Thyroid gland (tissue), 4 donors: ENCODE measurements around the gene CCDC197. TPM values are rescaled to one million over a fixed set of nuclear protein-coding genes. Genes with fewer than 3 reads are reported as not detected.

Source experiments
- DNase-seq, 2 donors: peaks; one replicate each; pipeline ENCODE4 v3.0.0-alpha.2; 2019
- H3K27ac ChIP-seq, 3 donors: fragments of 200-600 bp; sonication (generic); 1 replicate in 2 of 3; 2 replicates in 1 of 3; pipeline ENCODE4 v1.5.1; 2016 to 2019; ENCODE audit warnings: mild to moderate bottlenecking in 1 of 3, moderate library complexity in 1 of 3
- H3K27me3 ChIP-seq: fragments of 200-600 bp; sonication (generic); one replicate; pipeline ENCODE4 v1.5.1; 2019
- H3K36me3 ChIP-seq, 2 donors: fragments of 200-600 bp; sonication (generic); one replicate each; pipeline ENCODE4 v1.5.1; 2016 to 2019
- H3K4me1 ChIP-seq, 2 donors: fragments of 200-600 bp; sonication (generic); one replicate each; pipeline ENCODE4 v1.5.1; 2017 to 2019
- H3K4me3 ChIP-seq, 3 donors: fragments of 200-600 bp; sonication (generic); replicated peaks in 1 of 3; 1 replicate in 2 of 3; 2 replicates in 1 of 3; pipeline ENCODE4 v1.5.1; 2016; ENCODE audit warnings: mild to moderate bottlenecking in 1 of 3
- H3K9me3 ChIP-seq: fragments of 200-600 bp; sonication (generic); one replicate; pipeline ENCODE4 v1.5.1; 2017
- CTCF ChIP-seq, 6 experiments: fragments of 200-600 bp in 3 of 6; fragments of 450-650 bp in 3 of 6; sonication (generic) in 3 of 6; IDR thresholded peaks; one replicate each; pipeline ENCODE4 v1.5.1; 2016 to 2019; ENCODE audit warnings: antibody characterized with exemption in 6 of 6, mild to moderate bottlenecking in 2 of 6, inconsistent platforms in 1 of 6, moderate library complexity in 1 of 6
- POLR2A ChIP-seq, 2 donors: fragments of 450-650 bp; IDR thresholded peaks; one replicate each; pipeline ENCODE4 v1.6.1; 2017; ENCODE audit warnings: antibody characterized with exemption in 2 of 2, mild to moderate bottlenecking in 2 of 2, moderate library complexity in 1 of 2
- WGBS, 2 donors: methylation state at CpG; one replicate each; pipeline ENCODE4 v1.1.5; 2017; 5-methylcytosine and 5-hydroxymethylcytosine counted together
- intact Hi-C: fragments of 100-400 bp; cut with DNase I; formaldehyde crosslinking; loops from one replicate; pipeline ENCODE4 v1.15.1; 2023
- microRNA-seq: library from miRNA; unstranded; fragments of <30 nt; microRNA quantifications from one replicate; pipeline ENCODE4, GENCODE V29; 2016
- small RNA-seq: library from RNA; depleted of rRNA; stranded (forward); fragments of <200 nt; gene quantifications from one replicate; pipeline ENCODE3, GENCODE V24; 2016
- total RNA-seq, 4 donors: library from RNA; depleted of rRNA; stranded (reverse); fragments of >200 nt; gene quantifications; one replicate each; pipeline ENCODE4 v1.2.3, GENCODE V29; 2016

Gene CCDC197
- total RNA-seq, 4 donors from 2014 or later = not detected

GRCh38 chr14:94058128-94058673 lies 61.1 kb downstream of the CCDC197 start:
- no peaks in the 10 kb centered on the region for H3K9me3 ChIP-seq
- peaks cover 0 to 7% of the 10 kb centered on the region in 2 donors for H3K4me1 ChIP-seq
- WGBS, 2 donors = 91 to 93% methylated on average over 1 of the region's 1 CpG
- H3K4me3 ChIP-seq = no peak overlapping the region
- peaks cover 74 to 88% of the 10 kb centered on the region in 2 donors for H3K36me3 ChIP-seq
- DNase-seq = no peak
- TF ChIP-seq CTCF (IDR thresholded peaks at IDR 0.05) (no peak), POLR2A (IDR thresholded peaks at IDR 0.05) (no peak)
- H3K27ac ChIP-seq = no peak overlapping the region
- H3K27me3 ChIP-seq = no peaks in the 10 kb centered on the region
- intact Hi-C loops = no loop called here

Small RNAs within 50 kb of the gene (microRNA-seq; reads per million reads assigned to microRNA genes)
- not detected for gene MIR4506

Small RNAs within 50 kb of the gene (small RNA-seq; reads per million reads assigned to genes)
- gene MIR4506 = not detected

Other genes with a start within 250 kb of the CCDC197 start
- gene PRIMA1, start 208.8 kb upstream of the CCDC197 start, total RNA-seq = under 1 TPM; 0.33 to 0.88 (median 0.64) TPM
- gene FAM181A, start 70.0 kb upstream of the CCDC197 start, total RNA-seq = 1 to 10 TPM in 1 of 4 donors, under 1 TPM in 3; 0.40 to 3.6 (median 0.63) TPM
- gene ASB2, start 20.7 kb upstream of the CCDC197 start, total RNA-seq = 1 to 10 TPM in 1 of 4 donors, under 1 TPM in 2, not detected in 1; 0.67 to 3.8 (median 0.79) TPM
- 1 to 10 TPM in 1 of 4 donors, under 1 TPM in 2, not detected in 1; 0.45 to 1.2 (median 0.54) TPM for gene OTUB2, start 29.0 kb downstream of the CCDC197 start, total RNA-seq
- gene DDX24, start 83.9 kb downstream of the CCDC197 start, total RNA-seq = 100 to 1,000 TPM; 139 to 209 (median 193) TPM
- gene IFI27L1, start 84.0 kb downstream of the CCDC197 start, total RNA-seq = 10 to 100 TPM in 2 of 4 donors, 1 to 10 TPM in 2; 3.4 to 21.3 (median 10.2) TPM
- gene IFI27, start 113.4 kb downstream of the CCDC197 start, total RNA-seq = 100 to 1,000 TPM in 2 of 4 donors, 10 to 100 TPM in 2; 40.8 to 111 (median 81.3) TPM
- gene IFI27L2, start 132.3 kb downstream of the CCDC197 start, total RNA-seq = 10 to 100 TPM in 2 of 4 donors, 1 to 10 TPM in 2; 7.8 to 97.8 (median 23.1) TPM
- gene PPP4R4, start 177.0 kb downstream of the CCDC197 start, total RNA-seq = 10 to 100 TPM in 1 of 4 donors, 1 to 10 TPM in 1, under 1 TPM in 2; 0.45 to 16.2 (median 0.92) TPM